H9 (cell line): ENCODE results near the gene TRAF3IP1. TPM values are rescaled to one million over a fixed set of nuclear protein-coding genes. Genes with fewer than 3 reads are reported as not detected.

Experiments
- DNase-seq: peaks from one replicate; pipeline ENCODE4 v3.0.0-alpha.2; 2017
- H2AFZ ChIP-seq: one replicate; pipeline ENCODE4 v1.6.1; 2013; ENCODE audit warnings: mild to moderate bottlenecking, low read length, control low read depth, moderate library complexity
- H2AK5ac ChIP-seq: 2 replicates; pipeline ENCODE4 v1.6.1; 2013; ENCODE audit warnings: low read length, control low read depth, mixed read lengths; ENCODE audit not compliant: insufficient read length
- H2BK120ac ChIP-seq: one replicate; pipeline ENCODE4 v1.6.1; 2013; ENCODE audit warnings: low read depth, mild to moderate bottlenecking, low read length, control low read depth, inconsistent platforms; ENCODE audit not compliant: poor library complexity, severe bottlenecking
- H2BK12ac ChIP-seq: 2 replicates; pipeline ENCODE4 v1.6.1; 2013; ENCODE audit warnings: low read length, control low read depth, mixed read lengths, low read depth; ENCODE audit not compliant: insufficient read length
- H2BK15ac ChIP-seq: 2 replicates; pipeline ENCODE4 v1.6.1; 2013; ENCODE audit warnings: low read depth, low read length, control low read depth
- H2BK20ac ChIP-seq: one replicate; pipeline ENCODE4 v1.6.1; 2013; ENCODE audit warnings: low read depth, mild to moderate bottlenecking, low read length, control low read depth, inconsistent platforms; ENCODE audit not compliant: poor library complexity, severe bottlenecking
- H2BK5ac ChIP-seq: 2 replicates; pipeline ENCODE4 v1.6.1; 2013; ENCODE audit warnings: low read length, control low read depth, mixed read lengths; ENCODE audit not compliant: insufficient read length
- H3K14ac ChIP-seq: 2 replicates; pipeline ENCODE4 v1.6.1; 2013; ENCODE audit warnings: low read length, control low read depth; ENCODE audit not compliant: insufficient read depth
- H3K18ac ChIP-seq: 2 replicates; pipeline ENCODE4 v1.6.1; 2013; ENCODE audit warnings: low read depth, mild to moderate bottlenecking, mixed read lengths, low read length, control low read depth; ENCODE audit not compliant: insufficient read length
- H3K23ac ChIP-seq: 2 replicates; pipeline ENCODE4 v1.6.1; 2013; ENCODE audit warnings: low read length, control low read depth, mixed read lengths, low read depth; ENCODE audit not compliant: insufficient read length
- H3K23me2 ChIP-seq: 2 replicates; pipeline ENCODE4 v1.6.1; 2013; ENCODE audit warnings: low read depth, mild to moderate bottlenecking, mixed read lengths, low read length, control low read depth; ENCODE audit not compliant: insufficient read length, poor library complexity, severe bottlenecking
- H3K27ac ChIP-seq: 2 replicates; pipeline ENCODE4 v1.5.1; 2013; ENCODE audit warnings: low read length, control low read depth, mixed read lengths, low read depth; ENCODE audit not compliant: insufficient read length
- H3K27me3 ChIP-seq: 2 replicates; pipeline ENCODE4 v1.6.1; 2013; ENCODE audit warnings: low read length, control low read depth, inconsistent platforms; ENCODE audit not compliant: insufficient read depth
- H3K4ac ChIP-seq: 2 replicates; pipeline ENCODE4 v1.6.1; 2013; ENCODE audit warnings: low read depth, mild to moderate bottlenecking, control low read depth, inconsistent platforms, low read length, moderate library complexity
- H3K4me1 ChIP-seq: 2 replicates; pipeline ENCODE4 v1.6.1; 2013; ENCODE audit warnings: low read length, control low read depth, inconsistent platforms; ENCODE audit not compliant: insufficient read depth
- H3K4me2 ChIP-seq: 2 replicates; pipeline ENCODE4 v1.6.1; 2013; ENCODE audit warnings: low read length, control low read depth, mixed read lengths; ENCODE audit not compliant: insufficient read length, insufficient read depth
- H3K56ac ChIP-seq: 2 replicates; pipeline ENCODE4 v1.6.1; 2013; ENCODE audit warnings: low read depth, mild to moderate bottlenecking, mixed read lengths, low read length, control low read depth; ENCODE audit not compliant: insufficient read length
- H3K79me1 ChIP-seq: 2 replicates; pipeline ENCODE4 v1.6.1; 2013; ENCODE audit warnings: low read depth, mild to moderate bottlenecking, moderate library complexity, low read length, control low read depth, inconsistent platforms; ENCODE audit not compliant: insufficient read depth, poor library complexity, severe bottlenecking
- H3K79me2 ChIP-seq: 2 replicates; pipeline ENCODE4 v1.6.1; 2013; ENCODE audit warnings: low read length, control low read depth, inconsistent platforms; ENCODE audit not compliant: insufficient read depth
- H3K9ac ChIP-seq: 2 replicates; pipeline ENCODE4 v1.6.1; 2013; ENCODE audit warnings: low read length, control low read depth, mixed read lengths; ENCODE audit not compliant: insufficient read length; ENCODE audit errors: extremely low read depth
- H3K9me3 ChIP-seq: one replicate; pipeline ENCODE4 v1.6.1; 2013; ENCODE audit warnings: low read depth, low read length, inconsistent platforms; ENCODE audit not compliant: control insufficient read depth
- H3T11ph ChIP-seq: one replicate; pipeline ENCODE4 v1.6.1; 2013; ENCODE audit warnings: mild to moderate bottlenecking, low read length, control low read depth, inconsistent platforms
- H4K20me1 ChIP-seq: one replicate; pipeline ENCODE4 v1.6.1; 2013; ENCODE audit not compliant: control insufficient read depth, insufficient read length, insufficient read depth
- H4K5ac ChIP-seq: 2 replicates; pipeline ENCODE4 v1.6.1; 2013; ENCODE audit warnings: low read depth, mild to moderate bottlenecking, mixed read lengths, low read length, control low read depth; ENCODE audit not compliant: insufficient read length
- H4K8ac ChIP-seq: replicated peaks from 2 replicates; pipeline ENCODE4 v1.6.1; 2013; ENCODE audit warnings: low read length, control low read depth, mixed read lengths, low read depth; ENCODE audit not compliant: insufficient read length
- H4K91ac ChIP-seq: 2 replicates; pipeline ENCODE4 v1.6.1; 2013; ENCODE audit warnings: low read depth, mild to moderate bottlenecking, moderate library complexity, mixed read lengths, low read length, control low read depth; ENCODE audit not compliant: insufficient read length
- H3K27ac Mint-ChIP-seq, 3 experiments: 2 replicates in 2 of 3; 3 replicates in 1 of 3; pipeline ENCODE4 v1.8.0; 2020 to 2021; ENCODE audit warnings: mixed read lengths in 3 of 3, mild to moderate bottlenecking in 1 of 3, moderate library complexity in 1 of 3
- H3K27me3 Mint-ChIP-seq: 2 replicates; pipeline ENCODE4 v1.8.0; 2021; ENCODE audit warnings: low read depth, mild to moderate bottlenecking, moderate library complexity, mixed read lengths
- H3K36me3 Mint-ChIP-seq, 3 experiments: 2 replicates in 2 of 3; 3 replicates in 1 of 3; pipeline ENCODE4 v1.8.0; 2020 to 2021; ENCODE audit warnings: low read depth in 3 of 3, mixed read lengths in 3 of 3; ENCODE audit not compliant: insufficient read depth in 1 of 3
- H3K4me1 Mint-ChIP-seq, 2 experiments: 2 replicates each; pipeline ENCODE4 v1.8.0; 2020; ENCODE audit warnings: mixed read lengths in 2 of 2
- H3K4me3 Mint-ChIP-seq, 2 experiments: 2 replicates in 1 of 2; 3 replicates in 1 of 2; pipeline ENCODE4 v1.8.0; 2020 to 2021; ENCODE audit warnings: mild to moderate bottlenecking in 2 of 2, mixed read lengths in 2 of 2, moderate library complexity in 1 of 2
- H3K9me3 Mint-ChIP-seq, 2 experiments: 2 replicates in 1 of 2; 3 replicates in 1 of 2; pipeline ENCODE4 v1.8.0; 2020; ENCODE audit warnings: mild to moderate bottlenecking in 2 of 2, mixed read lengths in 2 of 2, moderate library complexity in 1 of 2
- CTCF ChIP-seq: fragments of 200-600 bp; sonication (generic); conservative IDR thresholded peaks from 3 replicates; pipeline ENCODE4 v1.8.0; 2021; ENCODE audit warnings: antibody characterized with exemption, mild to moderate bottlenecking
- WGBS: extraction: QIAGEN DNeasy Blood & Tissue Kit; methylation state at CpG from one replicate; pipeline ENCODE4 v1.1.7; 2013; ENCODE audit warnings: missing lambda C conversion rate, low lambda C conversion rate, mixed read lengths; ENCODE audit not compliant: insufficient read length; ENCODE audit errors: extremely low coverage; 5-methylcytosine and 5-hydroxymethylcytosine counted together
- total RNA-seq: library from RNA; stranded (reverse); gene quantifications from 2 replicates; pipeline ENCODE4 v1.2.1, GENCODE V29; 2021

TRAF3IP1 gene
- total RNA-seq, 1 experiment from 2014 or later: 16.4 TPM

GRCh38 chr2:238399094-238399493 is 78.8 kb downstream of the TRAF3IP1 start:
- H3K27me3 Mint-ChIP-seq: no peaks in the 10 kb centered on the region
- Histone ChIP-seq H2AFZ (no peak overlapping the region), H3K4me2 (no peak overlapping the region)

More at GRCh38 chr2:238399094-238399493, 78.8 kb downstream of the TRAF3IP1 start:
- H3K23ac ChIP-seq: no peak overlapping the region
- H3K27me3 ChIP-seq: no peaks in the 10 kb centered on the region
- H3T11ph ChIP-seq: no peak overlapping the region
- no peak overlapping the region for H3K4me3 Mint-ChIP-seq
- no peaks in the 10 kb centered on the region; a peak in 1 of 5 replicates for H3K9me3 Mint-ChIP-seq
- H3K9ac ChIP-seq: no peak overlapping the region
- H3K27ac ChIP-seq: no peak overlapping the region
- no peak for TF ChIP-seq CTCF
- H4K20me1 ChIP-seq: no peaks in the 10 kb centered on the region
- no peaks in the 10 kb centered on the region for H3K23me2 ChIP-seq
- no peak overlapping the region for H4K91ac ChIP-seq
- no peak overlapping the region for H2BK5ac ChIP-seq
- no peak overlapping the region for H2BK20ac ChIP-seq
- H3K4me1 ChIP-seq: no peaks in the 10 kb centered on the region
- no peak overlapping the region for H2BK12ac ChIP-seq
- no peak overlapping the region for H3K14ac ChIP-seq
- peaks cover 0 to 4% (median 0%) of the 10 kb centered on the region in 3 experiments; a peak in 3 of 7 replicates for H3K36me3 Mint-ChIP-seq
- H2BK15ac ChIP-seq: no peak overlapping the region
- no peak overlapping the region for H2BK120ac ChIP-seq
- H4K8ac ChIP-seq: no peak overlapping the region
- peaks cover 3 to 15% of the 10 kb centered on the region in 2 experiments; a peak in 3 of 4 replicates for H3K4me1 Mint-ChIP-seq
- no peak overlapping the region for H3K4ac ChIP-seq
- no peak for DNase-seq
- H3K27ac Mint-ChIP-seq: no peak overlapping the region
- no peak overlapping the region for H3K18ac ChIP-seq
- H2AK5ac ChIP-seq: no peak overlapping the region
- no peak overlapping the region for H3K56ac ChIP-seq
- no peaks in the 10 kb centered on the region for H3K9me3 ChIP-seq
- H3K79me2 ChIP-seq: no peaks in the 10 kb centered on the region
- WGBS: no CpG with 5 or more reads among the region's 2 CpGs
- H3K79me1 ChIP-seq: no peaks in the 10 kb centered on the region
- no peak overlapping the region for H4K5ac ChIP-seq
